ENCODE measurements around the gene EVC.
A peak's percentile ranks its signal among the peaks of the same experiment; 100 is the strongest.
"Not testable (repeated sequence)": the region's sequence is repeated elsewhere in the genome, so short reads cannot be mapped to it uniquely, and the experiment has no call there.

The EVC gene

GRCh38 chr4:5812506-5813229 lies 101.7 kb downstream of the EVC start:
- DNase-seq (ENCODE audit: low spot score), result peak; percentile 34

GRCh38 chr4:5813882-5814255 lies 102.9 kb downstream of the EVC start:
- DNase-seq (ENCODE audit: low spot score), result no peak

- no peak for DNase-seq (ENCODE audit: low spot score)
These were observed 103.4 kb downstream of the EVC start for GRCh38 chr4:5814421-5814820.

GRCh38 chr4:5815641-5816040 lies 104.6 kb downstream of the EVC start:
- DNase-seq (ENCODE audit: low spot score), result no peak

GRCh38 chr4:5816101-5816500 lies 105.1 kb downstream of the EVC start:
- no peak for DNase-seq (ENCODE audit: low spot score)

GRCh38 chr4:5816851-5817375 lies 105.9 kb downstream of the EVC start:
- DNase-seq (ENCODE audit: low spot score), result no peak

GRCh38 chr4:5821665-5822358 lies 110.8 kb downstream of the EVC start:
- no peak for DNase-seq (ENCODE audit: low spot score)

- DNase-seq (ENCODE audit: low spot score), result no peak
These were observed 111.6 kb downstream of the EVC start for GRCh38 chr4:5822619-5823018.

- DNase-seq (ENCODE audit: low spot score), result no peak
These were observed 112.7 kb downstream of the EVC start for GRCh38 chr4:5823542-5824211.

- DNase-seq (ENCODE audit: low spot score), result no peak
These were observed 113.2 kb downstream of the EVC start for GRCh38 chr4:5824227-5824626.

GRCh38 chr4:5824635-5825034 lies 113.6 kb downstream of the EVC start:
- DNase-seq (ENCODE audit: low spot score), result no peak

GRCh38 chr4:5825321-5826041 lies 114.5 kb downstream of the EVC start:
- no peak for DNase-seq (ENCODE audit: low spot score)

- no peak for DNase-seq (ENCODE audit: low spot score)
These were observed 115.6 kb downstream of the EVC start for GRCh38 chr4:5826437-5827107.

- DNase-seq (ENCODE audit: low spot score), result no peak
These were observed 116.4 kb downstream of the EVC start for GRCh38 chr4:5827108-5828004.

- no peak for DNase-seq (ENCODE audit: low spot score)
These were observed 117.0 kb downstream of the EVC start for GRCh38 chr4:5828005-5828391.

GRCh38 chr4:5836943-5837342 lies 125.9 kb downstream of the EVC start:
- no peak for DNase-seq (ENCODE audit: low spot score)

- DNase-seq (ENCODE audit: low spot score), result not testable (repeated sequence)
These were observed 126.5 kb downstream of the EVC start for GRCh38 chr4:5837483-5837882.

- no peak for DNase-seq (ENCODE audit: low spot score)
These were observed 128.3 kb downstream of the EVC start for GRCh38 chr4:5839332-5839731.

- no peak for DNase-seq (ENCODE audit: low spot score)
These were observed 129.0 kb downstream of the EVC start for GRCh38 chr4:5839751-5840674.

- no peak for DNase-seq (ENCODE audit: low spot score)
These were observed 131.5 kb downstream of the EVC start for GRCh38 chr4:5842456-5842855.

All from CD4-positive, alpha-beta T cell treated with Interleukin-2 at 100 ng/mL for 4 hours (primary cell).